Activated CD4-positive, alpha-beta T cell treated with anti-CD3 and anti-CD28 coated beads, Interleukin-2, Interleukin-6, amounts not matched to agents 100 ng/mL and 50 ng/mL, durations not matched to agents 16 hours and 8 hours (primary cell): Measurements from ENCODE around the gene UNC5B.

Experiments used
- DNase-seq: peaks from one replicate; pipeline ENCODE4 v3.0.0-alpha.2; 2020

The UNC5B gene

GRCh38 chr10:71302874-71303568 lies 90.7 kb downstream of the UNC5B start:
- peak; percentile 56 for DNase-seq

- DNase-seq: no peak
Observed at GRCh38 chr10:71303569-71303907, 91.2 kb downstream of the UNC5B start.

- no peak for DNase-seq
Observed at GRCh38 chr10:71304914-71305313, 92.5 kb downstream of the UNC5B start.

GRCh38 chr10:71306979-71307378 lies 94.6 kb downstream of the UNC5B start:
- DNase-seq: no peak

- no peak for DNase-seq
Observed at GRCh38 chr10:71307469-71308085, 95.2 kb downstream of the UNC5B start.

GRCh38 chr10:71308244-71308643 lies 95.9 kb downstream of the UNC5B start:
- DNase-seq: no peak

- DNase-seq: no peak
Observed at GRCh38 chr10:71308985-71309384, 96.6 kb downstream of the UNC5B start.

- DNase-seq: no peak
Observed at GRCh38 chr10:71309919-71310318, 97.5 kb downstream of the UNC5B start.

GRCh38 chr10:71312220-71312619 lies 99.8 kb downstream of the UNC5B start:
- no peak for DNase-seq

- DNase-seq: no peak
Observed at GRCh38 chr10:71312811-71313789, 100.7 kb downstream of the UNC5B start.

- DNase-seq: peak; percentile 63
Observed at GRCh38 chr10:71314028-71314693, 101.8 kb downstream of the UNC5B start.

GRCh38 chr10:71314694-71315225 lies 102.4 kb downstream of the UNC5B start:
- DNase-seq: no peak

GRCh38 chr10:71316056-71316785 lies 103.9 kb downstream of the UNC5B start:
- peak; percentile 20 for DNase-seq

GRCh38 chr10:71316786-71317160 lies 104.4 kb downstream of the UNC5B start:
- no peak for DNase-seq

GRCh38 chr10:71317739-71318138 lies 105.4 kb downstream of the UNC5B start:
- no peak for DNase-seq

GRCh38 chr10:71319042-71319799 lies 106.9 kb downstream of the UNC5B start, which contains the start of gene SLC29A3:
SLC29A3 (plus strand) TSS chr10:71319259; CDS start chr10:71319310, 51 bp downstream.
- peak; percentile 92 for DNase-seq

- no peak for DNase-seq
Observed at GRCh38 chr10:71319800-71320392, 107.5 kb downstream of the UNC5B start.

- no peak for DNase-seq
Observed at GRCh38 chr10:71320592-71320991, 108.2 kb downstream of the UNC5B start.

- no peak for DNase-seq
Observed at GRCh38 chr10:71321386-71321785, 109.0 kb downstream of the UNC5B start.

GRCh38 chr10:71323407-71323806 lies 111.0 kb downstream of the UNC5B start:
- DNase-seq: peak; percentile 58

GRCh38 chr10:71324743-71325142 lies 112.4 kb downstream of the UNC5B start:
- DNase-seq: no peak
